K562 (cell line): ENCODE data around the gene B3GALT6. TPM values are rescaled to one million over a fixed set of nuclear protein-coding genes. Genes with fewer than 3 reads are reported as not detected.

Source experiments
- CTBP1 ChIP-seq: fragments of 450-650 bp; IDR thresholded peaks from 2 replicates; pipeline ENCODE4 v1.6.1; 2016; ENCODE audit warnings: borderline replicate concordance
- GATAD2A ChIP-seq: fragments of 450-650 bp; IDR thresholded peaks from 2 replicates; pipeline ENCODE4 v1.6.1; 2017
- GTF2E2 ChIP-seq: fragments of 200-800 bp; sonication (Bioruptor generic); IDR thresholded peaks from 2 replicates; pipeline ENCODE4 v1.6.1; 2016; ENCODE audit warnings: missing genetic modification characterization, missing compliant biosample characterization
- HDAC1 ChIP-seq, 2 experiments: fragments of 450-650 bp; IDR thresholded peaks; 2 replicates each; pipeline ENCODE4 v1.6.1; 2016 to 2017; ENCODE audit warnings: inconsistent platforms in 1 of 2, mild to moderate bottlenecking in 1 of 2, moderate library complexity in 1 of 2
- KDM2B ChIP-seq: fragments of 250-450 bp; sonication (Bioruptor Pico); IDR thresholded peaks from 2 replicates; pipeline ENCODE4 v1.8.0; 2021; ENCODE audit warnings: mild to moderate bottlenecking, moderate library complexity
- PHB ChIP-seq: fragments of 250-450 bp; sonication (Bioruptor Pico); IDR thresholded peaks from 2 replicates; pipeline ENCODE4 v1.5.0; 2021
- POLR3A ChIP-seq: IDR thresholded peaks from 2 replicates; pipeline ENCODE4 v1.6.1; 2011; ENCODE audit warnings: borderline replicate concordance, mild to moderate bottlenecking, moderate library complexity; ENCODE audit not compliant: insufficient read length, insufficient read depth; ENCODE audit errors: extremely low read depth
- RNF2 ChIP-seq: sonication (generic); IDR thresholded peaks from 2 replicates; pipeline ENCODE4 v1.6.1; 2016
- SAFB ChIP-seq: fragments of 200-400 bp; formaldehyde crosslinking; IDR thresholded peaks from 2 replicates; pipeline ENCODE4 v1.6.1; 2017; ENCODE audit warnings: low read depth, low read length, borderline replicate concordance
- TAF9B ChIP-seq: fragments of 450-650 bp; IDR thresholded peaks from 2 replicates; pipeline ENCODE4 v1.6.1; 2018; ENCODE audit warnings: mild to moderate bottlenecking; ENCODE audit not compliant: partially characterized antibody
- TEAD1 ChIP-seq, 2 experiments: fragments of 450-650 bp in 1 of 2; sonication (generic) in 1 of 2; formaldehyde crosslinking; IDR thresholded peaks; 2 replicates each; pipeline versions ENCODE4 v1.4.0 to v1.8.0; 2020 to 2022; ENCODE audit warnings: mild to moderate bottlenecking in 2 of 2, missing genetic modification reagents in 1 of 2
- ZFP36 ChIP-seq: fragments of 150-350 bp; IDR thresholded peaks from 2 replicates; pipeline ENCODE4 v1.6.1; 2018; ENCODE audit warnings: low read length, low read depth; ENCODE audit not compliant: partially characterized antibody
- ZNF212 ChIP-seq: fragments of 450-650 bp; formaldehyde crosslinking; IDR thresholded peaks from 2 replicates; pipeline ENCODE4 v1.4.0; 2020; ENCODE audit warnings: mild to moderate bottlenecking
- ZNF551 ChIP-seq: fragments of 250-450 bp; sonication (Bioruptor Pico); IDR thresholded peaks from 2 replicates; pipeline ENCODE4 v1.5.0; 2021; ENCODE audit warnings: mild to moderate bottlenecking, moderate library complexity
- ZNF57 ChIP-seq: fragments of 450-650 bp; formaldehyde crosslinking; IDR thresholded peaks from 2 replicates; pipeline ENCODE4 v1.4.0; 2020; ENCODE audit warnings: mild to moderate bottlenecking, moderate library complexity
- polyA plus RNA-seq, 8 experiments: library from polyadenylated mRNA; depleted of rRNA in 4 of 8; stranded (reverse) in 5 of 8; unstranded in 3 of 8; fragments of >200 nt; fragmentation: Nextera tagmentation in 2 of 8; fragmentation: Illumina TruSeq in 1 of 8; extraction: Ambion mirVana in 2 of 8; extraction: Trizol in 1 of 8; gene quantifications; 2 replicates each; pipeline versions ENCODE4 v1.2.1 to v1.2.3, GENCODE V29; 2011 to 2014; ENCODE audit warnings: inconsistent platforms in 1 of 8, missing spikeins in 1 of 8
- total RNA-seq, 7 experiments: library from RNA; depleted of rRNA in 6 of 7; stranded (reverse); fragments of >200 nt in 6 of 7; fragmentation: Illumina TruSeq in 2 of 7; extraction: Trizol in 2 of 7; gene quantifications; 2 replicates each; pipeline versions ENCODE4 v1.2.1 to v1.2.3, GENCODE V29; 2011 to 2021; ENCODE audit warnings: low replicate concordance in 1 of 7
- TF ChIP-seq, protein P1 (sequence below), 2 experiments: IDR thresholded peaks in 1 of 2; conservative IDR thresholded peaks in 1 of 2; 2 replicates each; pipeline ENCODE4 v1.6.1; 2016; ENCODE audit warnings: low read depth in 2 of 2, mild to moderate bottlenecking in 1 of 2, missing compliant biosample characterization in 1 of 2, missing genetic modification characterization in 1 of 2, moderate library complexity in 1 of 2
- TF ChIP-seq, protein P2 (sequence below), 2 experiments: fragments of 450-650 bp in 1 of 2; sonication (generic) in 1 of 2; formaldehyde crosslinking in 1 of 2; IDR thresholded peaks in 1 of 2; conservative IDR thresholded peaks in 1 of 2; 2 replicates each; pipeline versions ENCODE4 v1.6.1 to v1.8.1; 2016 to 2023; ENCODE audit warnings: mild to moderate bottlenecking in 2 of 2, moderate library complexity in 2 of 2, inconsistent platforms in 1 of 2, missing genetic modification reagents in 1 of 2
- TF ChIP-seq, protein P3 (sequence below): IDR thresholded peaks from 2 replicates; pipeline ENCODE4 v1.6.1; 2014; ENCODE audit warnings: antibody characterized with exemption
- TF ChIP-seq, protein P4 (sequence below): fragments of 150-350 bp; conservative IDR thresholded peaks from 2 replicates; pipeline ENCODE4 v1.6.1; 2014; ENCODE audit warnings: low read length

Gene B3GALT6
- total and polyA plus RNA-seq, 9 of the 15 experiments (the other 6 are each of a cell fraction or from before 2014, with no cell fraction given): 0.68 to 29.8 (median 9.9) TPM

DNA sequence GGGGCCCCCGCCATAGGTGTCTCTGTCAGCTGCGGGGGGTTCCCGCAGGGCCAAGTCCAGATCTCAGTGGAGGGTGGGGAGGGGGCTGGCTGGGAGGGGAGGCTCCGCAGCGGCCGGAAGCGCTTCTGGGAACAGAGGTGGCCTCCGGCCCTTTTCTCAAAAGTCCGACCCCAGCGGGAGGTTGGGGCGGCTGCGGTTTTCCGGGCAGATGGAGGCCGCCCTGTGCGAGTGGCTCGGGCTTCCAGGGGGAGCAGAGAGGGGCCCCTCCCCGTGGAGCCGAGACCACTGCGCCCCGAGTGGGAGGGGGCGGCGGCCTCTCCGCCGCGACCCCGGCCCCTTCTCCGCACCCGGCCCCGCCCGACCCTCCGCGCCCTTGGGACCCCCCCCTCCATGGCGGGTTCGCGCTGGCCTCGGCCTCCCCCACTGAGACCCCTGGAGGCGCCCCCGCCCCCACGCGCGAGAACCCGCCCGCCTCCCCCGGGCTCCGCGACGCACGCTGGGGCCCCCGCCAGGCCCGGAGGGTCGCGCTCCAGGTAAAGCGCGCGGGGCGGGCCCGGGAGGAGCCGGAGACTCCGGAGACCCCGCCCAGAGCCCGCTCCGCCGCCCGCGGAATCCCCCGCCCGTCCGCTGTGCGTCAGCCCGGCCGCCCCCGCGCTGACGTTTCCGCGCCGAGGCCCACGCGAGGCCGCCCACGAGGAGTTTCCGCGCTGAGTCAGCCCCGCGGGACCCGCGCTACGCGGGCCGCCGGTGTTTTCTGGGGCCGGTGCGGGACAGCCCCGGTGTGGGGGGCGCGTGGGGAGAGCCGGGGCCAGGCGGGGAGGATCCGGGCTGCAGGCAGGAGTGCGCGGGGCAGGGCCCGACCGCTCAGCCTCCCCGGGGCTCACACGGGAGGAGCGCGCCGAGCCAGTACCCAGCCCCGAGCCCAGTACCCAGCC, 30.9 kb upstream of the B3GALT6 start (continued):
- TF ChIP-seq, protein P1, sequence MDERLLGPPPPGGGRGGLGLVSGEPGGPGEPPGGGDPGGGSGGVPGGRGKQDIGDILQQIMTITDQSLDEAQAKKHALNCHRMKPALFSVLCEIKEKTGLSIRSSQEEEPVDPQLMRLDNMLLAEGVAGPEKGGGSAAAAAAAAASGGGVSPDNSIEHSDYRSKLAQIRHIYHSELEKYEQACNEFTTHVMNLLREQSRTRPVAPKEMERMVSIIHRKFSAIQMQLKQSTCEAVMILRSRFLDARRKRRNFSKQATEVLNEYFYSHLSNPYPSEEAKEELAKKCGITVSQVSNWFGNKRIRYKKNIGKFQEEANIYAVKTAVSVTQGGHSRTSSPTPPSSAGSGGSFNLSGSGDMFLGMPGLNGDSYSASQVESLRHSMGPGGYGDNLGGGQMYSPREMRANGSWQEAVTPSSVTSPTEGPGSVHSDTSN (CRISPR knock-in tag; IDR thresholded peaks at IDR 0.05; ENCODE audit: low read depth): no peak
- TF ChIP-seq, protein P1 (tag; conservative IDR thresholded peaks at IDR 0.05; ENCODE audit: low read depth): no peak
- no peak for TF ChIP-seq POLR3A
- peak; percentile 51; the same call in 1 of the 2 replicates for TF ChIP-seq GTF2E2
- no peak for TF ChIP-seq ZNF551 (CRISPR knock-in tag)
- 0 out of 2 replicates have a peak, but pooled peaks have one; percentile 79 for TF ChIP-seq KDM2B
- peak in 1 of 2 experiments; percentile 76; a peak in 2 of 4 replicates for TF ChIP-seq HDAC1 (IDR thresholded peaks at IDR 0.05)
- no peak for TF ChIP-seq ZNF212
- no peak for TF ChIP-seq ZFP36
- peak; percentile 99 for TF ChIP-seq GATAD2A
- no peak for TF ChIP-seq TAF9B
- TF ChIP-seq SAFB: peak; percentile 98
- TF ChIP-seq, protein P2, sequence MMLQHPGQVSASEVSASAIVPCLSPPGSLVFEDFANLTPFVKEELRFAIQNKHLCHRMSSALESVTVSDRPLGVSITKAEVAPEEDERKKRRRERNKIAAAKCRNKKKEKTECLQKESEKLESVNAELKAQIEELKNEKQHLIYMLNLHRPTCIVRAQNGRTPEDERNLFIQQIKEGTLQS (IDR thresholded peaks at IDR 0.05): peak; percentile 58; the same call in 1 of the 2 replicates
- TF ChIP-seq, protein P2 (CRISPR knock-in tag; conservative IDR thresholded peaks at IDR 0.05): 0 out of 2 replicates have a peak, but pooled peaks have one; percentile 46
- TF ChIP-seq, protein P3, sequence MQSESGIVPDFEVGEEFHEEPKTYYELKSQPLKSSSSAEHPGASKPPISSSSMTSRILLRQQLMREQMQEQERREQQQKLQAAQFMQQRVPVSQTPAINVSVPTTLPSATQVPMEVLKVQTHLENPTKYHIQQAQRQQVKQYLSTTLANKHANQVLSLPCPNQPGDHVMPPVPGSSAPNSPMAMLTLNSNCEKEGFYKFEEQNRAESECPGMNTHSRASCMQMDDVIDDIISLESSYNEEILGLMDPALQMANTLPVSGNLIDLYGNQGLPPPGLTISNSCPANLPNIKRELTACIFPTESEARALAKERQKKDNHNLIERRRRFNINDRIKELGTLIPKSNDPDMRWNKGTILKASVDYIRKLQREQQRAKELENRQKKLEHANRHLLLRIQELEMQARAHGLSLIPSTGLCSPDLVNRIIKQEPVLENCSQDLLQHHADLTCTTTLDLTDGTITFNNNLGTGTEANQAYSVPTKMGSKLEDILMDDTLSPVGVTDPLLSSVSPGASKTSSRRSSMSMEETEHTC: peak; percentile 45; the same call in 1 of the 2 replicates
- peak; percentile 85 for TF ChIP-seq CTBP1
- no peak for TF ChIP-seq PHB (CRISPR knock-in tag)
- peak in 1 of 2 experiments; percentile 21; a peak in 1 of 4 replicates for TF ChIP-seq TEAD1 (CRISPR knock-in tag; IDR thresholded peaks at IDR 0.05)
- TF ChIP-seq, protein P4, sequence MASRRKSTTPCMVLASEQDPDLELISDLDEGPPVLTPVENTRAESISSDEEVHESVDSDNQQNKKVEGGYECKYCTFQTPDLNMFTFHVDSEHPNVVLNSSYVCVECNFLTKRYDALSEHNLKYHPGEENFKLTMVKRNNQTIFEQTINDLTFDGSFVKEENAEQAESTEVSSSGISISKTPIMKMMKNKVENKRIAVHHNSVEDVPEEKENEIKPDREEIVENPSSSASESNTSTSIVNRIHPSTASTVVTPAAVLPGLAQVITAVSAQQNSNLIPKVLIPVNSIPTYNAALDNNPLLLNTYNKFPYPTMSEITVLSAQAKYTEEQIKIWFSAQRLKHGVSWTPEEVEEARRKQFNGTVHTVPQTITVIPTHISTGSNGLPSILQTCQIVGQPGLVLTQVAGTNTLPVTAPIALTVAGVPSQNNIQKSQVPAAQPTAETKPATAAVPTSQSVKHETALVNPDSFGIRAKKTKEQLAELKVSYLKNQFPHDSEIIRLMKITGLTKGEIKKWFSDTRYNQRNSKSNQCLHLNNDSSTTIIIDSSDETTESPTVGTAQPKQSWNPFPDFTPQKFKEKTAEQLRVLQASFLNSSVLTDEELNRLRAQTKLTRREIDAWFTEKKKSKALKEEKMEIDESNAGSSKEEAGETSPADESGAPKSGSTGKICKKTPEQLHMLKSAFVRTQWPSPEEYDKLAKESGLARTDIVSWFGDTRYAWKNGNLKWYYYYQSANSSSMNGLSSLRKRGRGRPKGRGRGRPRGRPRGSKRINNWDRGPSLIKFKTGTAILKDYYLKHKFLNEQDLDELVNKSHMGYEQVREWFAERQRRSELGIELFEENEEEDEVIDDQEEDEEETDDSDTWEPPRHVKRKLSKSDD: no peak
- no peak for TF ChIP-seq ZNF57 (CRISPR knock-in tag)
- TF ChIP-seq RNF2: peak; percentile 34; the same call in 1 of the 2 replicates
